Brain microvascular endothelial cell (primary cell): ENCODE results near the gene HCFC1R1.

Experiments
- DNase-seq: peaks from one replicate; pipeline ENCODE4 v3.0.0-alpha.2; 2020
- H3K27ac ChIP-seq: fragments of 250-450 bp; sonication (Bioruptor Pico); 2 replicates; pipeline ENCODE4 v1.5.1; 2020; ENCODE audit warnings: mild to moderate bottlenecking, moderate library complexity
- H3K27me3 ChIP-seq: fragments of 250-450 bp; sonication (Bioruptor Pico); replicated peaks from 2 replicates; pipeline ENCODE4 v1.5.1; 2020; ENCODE audit warnings: mild to moderate bottlenecking
- H3K36me3 ChIP-seq: fragments of 250-450 bp; sonication (Bioruptor Pico); replicated peaks from 2 replicates; pipeline ENCODE4 v1.5.1; 2020; ENCODE audit warnings: mild to moderate bottlenecking
- H3K4me3 ChIP-seq: 2 replicates; pipeline ENCODE4 v1.5.1; 2011; ENCODE audit warnings: low read depth, mild to moderate bottlenecking, control low read depth, low read length, moderate library complexity
- CTCF ChIP-seq: IDR thresholded peaks from 2 replicates; pipeline ENCODE4 v1.5.1; 2011; ENCODE audit warnings: low read depth, mild to moderate bottlenecking, moderate library complexity, low read length, control low read depth, inconsistent platforms; ENCODE audit errors: missing control alignments
- in situ Hi-C: cut with HindIII; loops from 2 replicates; pipeline ENCODE4 v1.10.0; 2017; ENCODE audit warnings: low sequenced_read_pairs, low pct_ligation_motif_present

The HCFC1R1 gene

GRCh38 chr16:3046641-3047386 lies 23.1 kb upstream of the HCFC1R1 start:
- Histone ChIP-seq H3K27ac (no peak overlapping the region), H3K4me3 (no peak overlapping the region), H3K36me3 (no peaks in the 10 kb centered on the region), H3K27me3 (peaks cover 11% of the 10 kb centered on the region)
- TF ChIP-seq CTCF, result no peak
- in situ Hi-C loops, result no loop called here
- no peak for DNase-seq

- no peaks in the 10 kb centered on the region for H3K36me3 ChIP-seq
- in situ Hi-C loops, result no loop called here
- H3K27me3 ChIP-seq, result peaks cover 11% of the 10 kb centered on the region
- H3K27ac ChIP-seq, result no peak within 1 kb of the TSS
- no peak for TF ChIP-seq CTCF
- H3K4me3 ChIP-seq, result peak within 1 kb of the TSS; percentile 51
- DNase-seq, result no peak
Observed at GRCh38 chr16:3045758-3046640, 22.3 kb upstream of the HCFC1R1 start, which contains the start of gene MMP25. TSS of gene MMP25 (plus strand) at chr16:3046561. CDS start at chr16:3046918, 357 bp downstream.

- in situ Hi-C loops, result no loop called here
- no peak for TF ChIP-seq CTCF
- Histone ChIP-seq H3K27ac (no peak overlapping the region), H3K27me3 (peaks cover 11% of the 10 kb centered on the region), H3K36me3 (no peaks in the 10 kb centered on the region), H3K4me3 (no peak overlapping the region)
- DNase-seq, result no peak
Observed at GRCh38 chr16:3044708-3045107, 21.0 kb upstream of the HCFC1R1 start.

- no peak overlapping the region for H3K27ac ChIP-seq
- no peak overlapping the region for H3K4me3 ChIP-seq
- no peak for DNase-seq
- in situ Hi-C loops, result no loop called here
- no peaks in the 10 kb centered on the region for H3K36me3 ChIP-seq
- TF ChIP-seq CTCF, result no peak
- peaks cover 29% of the 10 kb centered on the region for H3K27me3 ChIP-seq
Observed at GRCh38 chr16:3042376-3042775, 18.6 kb upstream of the HCFC1R1 start.

- no peak overlapping the region for H3K4me3 ChIP-seq
- H3K27me3 ChIP-seq, result peaks cover 46% of the 10 kb centered on the region
- in situ Hi-C loops, result no loop called here
- no peaks in the 10 kb centered on the region for H3K36me3 ChIP-seq
- no peak for TF ChIP-seq CTCF
- no peak overlapping the region for H3K27ac ChIP-seq
- DNase-seq, result no peak
Observed at GRCh38 chr16:3038896-3039295, 15.2 kb upstream of the HCFC1R1 start.
